OCI-LY7 (cell line): ENCODE measurements around the gene MSANTD1. TPM values are rescaled to one million over a fixed set of nuclear protein-coding genes. Genes with fewer than 3 reads are reported as not detected.

ENCODE experiments used
- BruUV-seq: library from RNA; stranded (reverse); fragments of 400-500 nt; replicated peaks from 2 replicates; lab custom pipeline; 2021; lab: Mats Ljungman, UMichigan
- CTCF ChIA-PET: fragments of 300-600 bp; sonication (Branson Sonifier 250); formaldehyde crosslinking; loops from one replicate; lab custom pipeline; 2022; ENCODE audit warnings: antibody characterized with exemption; ENCODE audit not compliant: unreplicated experiment; lab: Charles Lee
- POLR2A ChIA-PET: fragments of 300-600 bp; sonication (Branson Sonifier 250); formaldehyde crosslinking; loops from one replicate; lab custom pipeline; 2022; ENCODE audit warnings: antibody characterized with exemption; lab: Charles Lee
- DNase-seq: peaks from one replicate; pipeline ENCODE4 v3.0.0-alpha.2; 2015; ENCODE audit warnings: low spot score
- H2AFZ ChIP-seq: fragments of 200-600 bp; sonication (generic), shearing (Covaris generic); 2 replicates; pipeline ENCODE4 v1.6.1; 2014; ENCODE audit warnings: mild to moderate bottlenecking, antibody characterized with exemption, low read length, moderate library complexity
- H3K27ac ChIP-seq: fragments of 200-600 bp; sonication (generic); 2 replicates; pipeline ENCODE4 v1.5.1; 2014; ENCODE audit warnings: mixed run types, low read depth, mild to moderate bottlenecking, moderate library complexity, low read length, inconsistent platforms; ENCODE audit not compliant: poor library complexity, severe bottlenecking
- H3K36me3 ChIP-seq: fragments of 200-600 bp; sonication (generic); 2 replicates; pipeline ENCODE4 v1.6.1; 2014; ENCODE audit warnings: mild to moderate bottlenecking, antibody characterized with exemption, low read length, moderate library complexity, mixed read lengths; ENCODE audit not compliant: insufficient read depth
- H3K4me1 ChIP-seq: fragments of 200-600 bp; sonication (generic); 2 replicates; pipeline ENCODE4 v1.5.1; 2014; ENCODE audit warnings: mild to moderate bottlenecking, low read length; ENCODE audit not compliant: insufficient read depth, poor library complexity, severe bottlenecking
- H3K4me2 ChIP-seq: fragments of 200-600 bp; sonication (generic); 2 replicates; pipeline ENCODE4 v1.6.1; 2014; ENCODE audit warnings: mild to moderate bottlenecking, low read length
- H3K4me3 ChIP-seq: fragments of 200-600 bp; sonication (generic); 2 replicates; pipeline ENCODE4 v1.5.1; 2014; ENCODE audit warnings: mild to moderate bottlenecking, low read depth, low read length; ENCODE audit not compliant: poor library complexity, severe bottlenecking
- H3K79me2 ChIP-seq: fragments of 200-600 bp; sonication (generic); 2 replicates; pipeline ENCODE4 v1.6.1; 2016; ENCODE audit warnings: low read depth, mild to moderate bottlenecking, low read length, moderate library complexity, mixed read lengths; ENCODE audit not compliant: insufficient read depth
- H3K9me2 ChIP-seq: fragments of 200-600 bp; sonication (generic); 2 replicates; pipeline ENCODE4 v1.6.1; 2016; ENCODE audit warnings: mild to moderate bottlenecking, low read length, mixed read lengths; ENCODE audit not compliant: insufficient read depth
- H3K9me3 ChIP-seq: fragments of 200-600 bp; sonication (generic); 2 replicates; pipeline ENCODE4 v1.6.1; 2014; ENCODE audit warnings: mild to moderate bottlenecking, mixed run types, low read length, mixed read lengths
- H4K20me1 ChIP-seq: fragments of 200-600 bp; sonication (generic); 2 replicates; pipeline ENCODE4 v1.6.1; 2014; ENCODE audit warnings: mild to moderate bottlenecking, antibody characterized with exemption, low read length, moderate library complexity, mixed read lengths; ENCODE audit not compliant: insufficient read depth
- CTCF ChIP-seq: fragments of 200-600 bp; sonication (generic); conservative IDR thresholded peaks from 2 replicates; pipeline ENCODE4 v1.5.1; 2014; ENCODE audit warnings: mild to moderate bottlenecking, antibody characterized with exemption, low read length, moderate library complexity, mixed read lengths
- EZH2phosphoT487 ChIP-seq: fragments of 200-600 bp; sonication (generic); IDR thresholded peaks from 2 replicates; pipeline ENCODE4 v1.6.1; 2018; ENCODE audit warnings: low read depth, borderline replicate concordance, mild to moderate bottlenecking, mixed run types, antibody characterized with exemption, low read length, moderate library complexity, mixed read lengths
- intact Hi-C: fragments of 100-400 bp; cut with micrococcal nuclease; formaldehyde crosslinking; loops from one replicate; pipeline ENCODE4 v1.10.0; 2022; ENCODE audit not compliant: unreplicated experiment
- total RNA-seq, 2 experiments: library from RNA; depleted of rRNA in 1 of 2; stranded (reverse); fragments of >200 nt in 1 of 2; shearing (Covaris generic) in 1 of 2; gene quantifications; 2 replicates each; pipeline ENCODE4 v1.2.3, GENCODE V29; 2014 to 2022

MSANTD1 gene
- total RNA-seq, 2 experiments from 2014 or later = 0.13 to 1.0 TPM

- Histone ChIP-seq H3K9me3 (no peaks in the 10 kb centered on the region), H3K4me2 (no peak overlapping the region), H2AFZ (no peak overlapping the region), H3K27ac (no peak overlapping the region), H3K9me2 (no peaks in the 10 kb centered on the region), H3K4me3 (no peak overlapping the region), H3K36me3 (peaks cover 77% of the 10 kb centered on the region), H4K20me1 (no peaks in the 10 kb centered on the region), H3K4me1 (no peaks in the 10 kb centered on the region), H3K79me2 (no peaks in the 10 kb centered on the region)
- BruUV-seq = no TSS peak
- intact Hi-C loops = no loop called here
- CTCF ChIA-PET = no interaction called here
- TF ChIP-seq EZH2phosphoT487 = no peak
- no peak for TF ChIP-seq CTCF
- no peak for DNase-seq
- POLR2A ChIA-PET = no interaction called here
Observed at GRCh38 chr4:3229328-3229727, 19.6 kb upstream of the MSANTD1 start.

- no peaks in the 10 kb centered on the region for H3K9me2 ChIP-seq
- H3K79me2 ChIP-seq = no peaks in the 10 kb centered on the region
- no TSS peak for BruUV-seq
- ChIA-PET CTCF (no interaction called here), POLR2A (no interaction called here)
- intact Hi-C loops = no loop called here
- H3K9me3 ChIP-seq = no peaks in the 10 kb centered on the region
- no peak for DNase-seq
- no peaks in the 10 kb centered on the region for H3K4me1 ChIP-seq
- no peak overlapping the region for H3K4me2 ChIP-seq
- no peaks in the 10 kb centered on the region for H4K20me1 ChIP-seq
- H3K36me3 ChIP-seq = peaks cover 71% of the 10 kb centered on the region
- no peak overlapping the region for H2AFZ ChIP-seq
- TF ChIP-seq CTCF (no peak), EZH2phosphoT487 (no peak)
- no peak overlapping the region for H3K4me3 ChIP-seq
- no peak overlapping the region for H3K27ac ChIP-seq
Observed at GRCh38 chr4:3229964-3230363, 19.0 kb upstream of the MSANTD1 start.

- intact Hi-C loops = no loop called here
- Histone ChIP-seq H3K36me3 (peaks cover 72% of the 10 kb centered on the region), H3K9me3 (no peaks in the 10 kb centered on the region), H3K9me2 (no peaks in the 10 kb centered on the region), H3K4me1 (no peaks in the 10 kb centered on the region), H3K4me3 (no peak overlapping the region), H3K27ac (no peak overlapping the region), H4K20me1 (no peaks in the 10 kb centered on the region), H3K4me2 (no peak overlapping the region), H2AFZ (no peak overlapping the region), H3K79me2 (no peaks in the 10 kb centered on the region)
- ChIA-PET POLR2A (no interaction called here), CTCF (no interaction called here)
- no TSS peak for BruUV-seq
- no peak for DNase-seq
- TF ChIP-seq EZH2phosphoT487 = no peak
- no peak for TF ChIP-seq CTCF
Observed at GRCh38 chr4:3231471-3231870, 17.5 kb upstream of the MSANTD1 start.
